Measurements from ENCODE around the gene CKLF.

Gene CKLF

DNA sequence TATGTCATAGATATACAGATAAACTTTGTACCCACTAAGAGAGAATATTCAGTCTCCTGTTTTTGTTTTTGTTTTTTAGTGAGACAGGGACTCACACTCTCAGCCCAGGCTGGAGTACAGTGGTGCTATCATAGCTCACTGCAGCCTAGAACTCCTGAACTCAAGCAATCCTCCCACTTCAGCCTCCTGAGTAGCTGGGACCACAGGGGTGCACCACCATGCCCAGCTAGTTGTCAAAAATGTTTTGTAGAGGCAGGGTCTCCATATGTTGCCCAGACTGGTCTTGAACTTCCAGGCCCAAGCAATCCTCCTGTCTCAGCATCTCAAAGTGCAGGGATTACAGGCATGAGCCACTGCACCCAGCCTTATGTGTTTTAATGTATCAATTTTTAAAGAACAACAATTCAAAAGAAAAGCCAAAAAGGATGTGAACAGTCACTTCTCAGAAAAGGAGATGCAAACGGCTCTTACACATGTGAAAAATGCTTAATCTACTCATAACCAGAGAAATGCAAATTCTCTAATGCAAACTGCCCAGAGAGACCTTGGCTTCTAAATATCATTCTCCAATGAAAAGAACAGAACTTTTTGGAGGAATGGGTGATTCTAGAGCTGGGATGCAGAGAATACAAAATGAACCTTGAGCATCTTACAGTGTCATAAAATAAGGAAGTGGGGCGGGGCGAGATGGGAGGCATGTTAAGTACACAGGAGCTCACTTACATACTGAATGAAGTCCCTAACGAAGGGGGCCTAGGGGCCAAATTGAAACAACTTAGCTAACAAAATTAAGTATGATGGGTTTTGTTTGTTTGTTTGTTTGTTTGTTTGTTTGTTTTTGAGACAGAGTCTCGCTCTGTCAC lies 44.8 kb downstream of the CKLF start:
- TF ChIP-seq, protein P1, sequence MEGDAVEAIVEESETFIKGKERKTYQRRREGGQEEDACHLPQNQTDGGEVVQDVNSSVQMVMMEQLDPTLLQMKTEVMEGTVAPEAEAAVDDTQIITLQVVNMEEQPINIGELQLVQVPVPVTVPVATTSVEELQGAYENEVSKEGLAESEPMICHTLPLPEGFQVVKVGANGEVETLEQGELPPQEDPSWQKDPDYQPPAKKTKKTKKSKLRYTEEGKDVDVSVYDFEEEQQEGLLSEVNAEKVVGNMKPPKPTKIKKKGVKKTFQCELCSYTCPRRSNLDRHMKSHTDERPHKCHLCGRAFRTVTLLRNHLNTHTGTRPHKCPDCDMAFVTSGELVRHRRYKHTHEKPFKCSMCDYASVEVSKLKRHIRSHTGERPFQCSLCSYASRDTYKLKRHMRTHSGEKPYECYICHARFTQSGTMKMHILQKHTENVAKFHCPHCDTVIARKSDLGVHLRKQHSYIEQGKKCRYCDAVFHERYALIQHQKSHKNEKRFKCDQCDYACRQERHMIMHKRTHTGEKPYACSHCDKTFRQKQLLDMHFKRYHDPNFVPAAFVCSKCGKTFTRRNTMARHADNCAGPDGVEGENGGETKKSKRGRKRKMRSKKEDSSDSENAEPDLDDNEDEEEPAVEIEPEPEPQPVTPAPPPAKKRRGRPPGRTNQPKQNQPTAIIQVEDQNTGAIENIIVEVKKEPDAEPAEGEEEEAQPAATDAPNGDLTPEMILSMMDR (IDR thresholded peaks at IDR 0.05; ENCODE audit: low read depth, low read length) = no peak
- DNase-seq (ENCODE audit: extremely low read depth, low read depth) = no peak

DNA sequence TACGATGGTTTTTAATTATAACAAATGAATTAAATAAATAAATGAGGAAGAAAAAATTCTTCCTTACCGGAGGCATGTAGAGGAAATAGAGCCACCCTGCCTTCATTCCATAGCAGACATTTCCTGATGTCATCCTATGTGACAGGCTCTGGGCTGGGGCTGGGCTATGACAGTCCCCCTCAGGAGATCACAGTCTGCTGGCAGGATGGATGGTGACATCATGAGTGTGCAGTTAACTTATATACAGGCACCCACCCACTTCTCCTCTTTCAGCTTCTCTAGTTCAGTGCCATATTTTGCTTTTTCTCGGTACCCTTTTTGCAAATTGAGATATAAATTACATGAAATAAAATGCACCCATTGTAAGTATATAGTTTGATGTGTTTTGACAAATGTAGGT lies 45.7 kb downstream of the CKLF start:
- DNase-seq (ENCODE audit: extremely low read depth, low read depth) = no peak
- TF ChIP-seq, protein P1 (IDR thresholded peaks at IDR 0.05; ENCODE audit: low read depth, low read length) = no peak

DNA sequence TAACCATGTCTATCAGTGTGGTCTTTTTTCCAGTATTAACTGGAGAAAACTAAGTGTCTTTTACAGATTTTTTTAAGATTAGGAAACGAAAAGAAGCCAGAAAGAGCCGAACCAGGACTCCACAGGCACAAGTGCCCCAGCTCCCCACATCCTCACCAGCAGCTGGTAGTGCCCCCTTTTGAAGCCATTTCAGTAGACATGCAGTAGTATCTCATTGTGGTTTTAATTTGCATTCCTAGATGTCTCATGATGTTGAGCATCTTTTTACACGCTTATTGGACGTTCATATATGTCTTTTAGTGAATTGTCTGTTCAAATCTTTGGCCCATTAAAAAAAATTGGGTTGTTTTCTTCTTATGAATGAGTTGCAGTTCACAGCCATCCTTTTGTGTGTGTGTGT lies 47.4 kb downstream of the CKLF start:
- TF ChIP-seq, protein P1 (IDR thresholded peaks at IDR 0.05; ENCODE audit: low read depth, low read length) = no peak
- DNase-seq (ENCODE audit: extremely low read depth, low read depth) = no peak

GRCh38 chr16:66600477-66600876 lies 48.1 kb downstream of the CKLF start:
- TF ChIP-seq, protein P1 (IDR thresholded peaks at IDR 0.05; ENCODE audit: low read depth, low read length) = no peak

DNA sequence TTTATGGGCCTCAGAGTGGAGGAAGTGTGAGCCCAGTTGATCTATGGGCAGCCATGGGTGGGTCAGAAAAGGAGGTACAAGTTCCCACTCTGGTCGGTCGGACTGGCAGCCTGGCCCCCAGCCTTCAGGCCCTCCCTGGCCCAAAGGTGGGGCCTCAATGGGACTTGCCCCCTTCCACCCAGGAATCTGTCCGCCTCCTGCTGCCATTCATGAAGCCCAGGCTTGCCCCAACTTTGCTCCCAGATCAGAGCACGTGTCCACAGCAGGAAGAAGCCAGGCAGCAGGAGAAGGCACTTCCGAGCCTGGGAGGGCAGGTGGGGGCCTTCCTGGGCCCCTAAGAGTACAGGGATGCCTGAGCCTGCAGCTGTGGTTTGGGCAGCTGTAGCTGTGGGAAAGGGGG lies 49.1 kb downstream of the CKLF start:
- TF ChIP-seq, protein P1 (IDR thresholded peaks at IDR 0.05; ENCODE audit: low read depth, low read length) = no peak
- DNase-seq (ENCODE audit: extremely low read depth, low read depth) = no peak

More at GRCh38 chr16:66600477-66600876, 48.1 kb downstream of the CKLF start:
- no peak for DNase-seq (ENCODE audit: extremely low read depth, low read depth)

DNA sequence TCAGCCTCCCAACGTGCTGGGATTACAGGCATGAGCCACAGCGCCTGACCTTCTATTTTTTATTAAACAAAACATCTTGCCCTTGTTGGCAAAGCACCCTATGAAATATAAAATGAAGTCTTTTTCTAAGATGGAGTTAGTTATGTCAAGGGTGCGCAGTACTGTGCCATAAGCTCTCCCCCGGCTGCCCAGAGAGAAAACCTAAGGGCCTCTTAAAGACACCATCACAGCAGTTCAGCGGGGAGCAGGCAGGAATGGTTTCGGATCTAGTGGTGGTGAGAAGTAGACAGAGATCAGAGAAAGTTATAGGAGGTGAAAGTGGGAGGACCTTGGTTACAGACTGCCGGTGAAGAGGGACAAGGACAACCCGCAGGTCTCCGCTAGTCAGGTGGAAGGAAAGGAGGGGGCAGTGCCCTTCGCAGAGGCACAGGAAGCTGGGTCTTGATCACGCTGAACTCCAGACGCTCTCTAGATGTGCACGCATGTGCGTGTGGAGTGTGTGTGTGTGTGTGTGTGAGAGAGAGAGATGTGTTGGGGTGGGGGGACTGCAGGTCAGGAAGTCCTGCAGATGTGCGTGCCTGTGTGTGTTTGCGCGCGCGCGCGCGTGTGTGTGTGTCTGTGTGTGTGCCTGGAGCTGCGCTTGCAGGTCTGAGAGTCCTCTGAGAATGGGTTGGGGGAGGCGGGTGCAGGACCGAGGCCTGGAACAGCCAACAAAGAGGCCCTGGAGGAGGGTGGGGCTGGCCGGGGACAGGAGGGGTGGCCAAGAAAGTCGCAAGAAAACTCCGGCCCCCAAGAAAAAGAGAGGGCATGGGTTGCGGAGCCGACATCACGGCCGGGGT lies 51.4 kb downstream of the CKLF start:
- TF ChIP-seq, protein P1 (IDR thresholded peaks at IDR 0.05; ENCODE audit: low read depth, low read length) = no peak
- DNase-seq (ENCODE audit: extremely low read depth, low read depth) = no peak
